ENCODE data around the gene CCR4.
"Not testable (repeated sequence)": the region's sequence is repeated elsewhere in the genome, so short reads cannot be mapped to it uniquely, and the experiment has no call there.

Gene CCR4

GRCh38 chr3:32951410-32951811, at the start of gene CCR4:
Gene CCR4, plus strand, starts transcription at chr3:32951644. Its CDS starts 1,779 bp downstream, at chr3:32953423.
- DNase-seq (ENCODE audit: low read depth in 2 of 2), result no peak

- DNase-seq (ENCODE audit: low read depth in 2 of 2), result peak in 1 of 2 donors; percentile 1
These were observed 48.5 kb upstream of the CCR4 start for GRCh38 chr3:32902887-32903371.

- DNase-seq (ENCODE audit: low read depth in 2 of 2), result no peak
These were observed 47.5 kb upstream of the CCR4 start for GRCh38 chr3:32903953-32904352.

GRCh38 chr3:32909999-32910398, 41.4 kb upstream of the CCR4 start:
- DNase-seq (ENCODE audit: low read depth in 2 of 2), result no peak

- DNase-seq (ENCODE audit: low read depth in 2 of 2), result no peak
These were observed 40.5 kb upstream of the CCR4 start for GRCh38 chr3:32910954-32911353.

GRCh38 chr3:32912046-32912445, 39.4 kb upstream of the CCR4 start:
- no peak for DNase-seq (ENCODE audit: low read depth in 2 of 2)

- no peak for DNase-seq (ENCODE audit: low read depth in 2 of 2)
These were observed 37.5 kb upstream of the CCR4 start for GRCh38 chr3:32913790-32914446.

- no peak for DNase-seq (ENCODE audit: low read depth in 2 of 2)
These were observed 31.5 kb upstream of the CCR4 start for GRCh38 chr3:32919920-32920319.

- DNase-seq (ENCODE audit: low read depth in 2 of 2), result no peak
These were observed 29.4 kb upstream of the CCR4 start for GRCh38 chr3:32922078-32922477.

- DNase-seq (ENCODE audit: low read depth in 2 of 2), result no peak
These were observed 21.3 kb upstream of the CCR4 start for GRCh38 chr3:32930161-32930560.

GRCh38 chr3:32931273-32931672, 20.2 kb upstream of the CCR4 start:
- not testable (repeated sequence) for DNase-seq (ENCODE audit: low read depth in 2 of 2)

GRCh38 chr3:32934150-32934742, 17.2 kb upstream of the CCR4 start:
- DNase-seq (ENCODE audit: low read depth in 2 of 2), result no peak

- DNase-seq (ENCODE audit: low read depth in 2 of 2), result no peak
These were observed 14.1 kb upstream of the CCR4 start for GRCh38 chr3:32937331-32937730.

- not testable (repeated sequence) for DNase-seq (ENCODE audit: low read depth in 2 of 2)
These were observed 11.7 kb upstream of the CCR4 start for GRCh38 chr3:32939531-32940284.

GRCh38 chr3:32940726-32941125, 10.7 kb upstream of the CCR4 start:
- no peak for DNase-seq (ENCODE audit: low read depth in 2 of 2)

- no peak for DNase-seq (ENCODE audit: low read depth in 2 of 2)
These were observed 6.3 kb upstream of the CCR4 start for GRCh38 chr3:32945136-32945535.

GRCh38 chr3:32945598-32945997, 5.8 kb upstream of the CCR4 start:
- not testable (repeated sequence) for DNase-seq (ENCODE audit: low read depth in 2 of 2)

- DNase-seq (ENCODE audit: low read depth in 2 of 2), result no peak
These were observed 4.3 kb upstream of the CCR4 start for GRCh38 chr3:32946973-32947788.

- peak; percentile 79 to 93 for DNase-seq (ENCODE audit: low read depth in 2 of 2)
These were observed 3.6 kb upstream of the CCR4 start for GRCh38 chr3:32947789-32948238.

GRCh38 chr3:32948625-32949445, 2.6 kb upstream of the CCR4 start:
- no peak for DNase-seq (ENCODE audit: low read depth in 2 of 2)

GRCh38 chr3:32950516-32950915, 928 bp upstream of the CCR4 start:
- no peak for DNase-seq (ENCODE audit: low read depth in 2 of 2)
